Measurements from ENCODE around the gene MAN1C1. TPM values are rescaled to one million over a fixed set of nuclear protein-coding genes. Genes with fewer than 3 reads are reported as not detected.
A peak's percentile ranks its signal among the peaks of the same experiment; 100 is the strongest.

MAN1C1 gene
- total RNA-seq, 1 experiment from 2014 or later, result 1.6 TPM

- DNase-seq (ENCODE audit: low read depth), result no peak
Observed at GRCh38 chr1:25803368-25803767, 186.8 kb downstream of the MAN1C1 start.

GRCh38 chr1:25804244-25804963, 187.8 kb downstream of the MAN1C1 start:
- peak; percentile 20 for DNase-seq (ENCODE audit: low read depth)

GRCh38 chr1:25804964-25805862, 188.6 kb downstream of the MAN1C1 start:
- DNase-seq (ENCODE audit: low read depth), result no peak

GRCh38 chr1:25805863-25806225, 189.3 kb downstream of the MAN1C1 start:
- peak; percentile 66 for DNase-seq (ENCODE audit: low read depth)

DNA sequence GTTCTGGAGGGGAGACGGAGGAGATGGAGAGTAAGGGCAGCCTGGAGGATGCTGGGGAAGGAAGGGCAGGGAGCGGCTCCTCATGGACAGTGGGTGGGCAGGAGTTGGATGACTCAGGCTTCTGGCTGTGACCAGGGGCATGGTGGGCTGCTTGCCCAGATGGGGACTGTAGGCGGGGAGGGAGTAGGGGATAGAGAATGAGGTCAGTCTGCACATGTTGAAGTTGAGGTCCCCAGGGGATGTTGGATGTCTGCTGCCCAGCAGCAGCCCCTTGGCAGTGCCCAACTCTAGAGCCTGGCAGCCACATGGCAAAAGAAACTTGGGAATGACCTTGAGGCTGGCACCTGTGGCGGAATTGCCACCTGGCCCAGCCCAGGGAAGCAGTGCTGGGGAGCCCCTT, 189.8 kb downstream of the MAN1C1 start:
- peak; percentile 55 for DNase-seq (ENCODE audit: low read depth)

DNA sequence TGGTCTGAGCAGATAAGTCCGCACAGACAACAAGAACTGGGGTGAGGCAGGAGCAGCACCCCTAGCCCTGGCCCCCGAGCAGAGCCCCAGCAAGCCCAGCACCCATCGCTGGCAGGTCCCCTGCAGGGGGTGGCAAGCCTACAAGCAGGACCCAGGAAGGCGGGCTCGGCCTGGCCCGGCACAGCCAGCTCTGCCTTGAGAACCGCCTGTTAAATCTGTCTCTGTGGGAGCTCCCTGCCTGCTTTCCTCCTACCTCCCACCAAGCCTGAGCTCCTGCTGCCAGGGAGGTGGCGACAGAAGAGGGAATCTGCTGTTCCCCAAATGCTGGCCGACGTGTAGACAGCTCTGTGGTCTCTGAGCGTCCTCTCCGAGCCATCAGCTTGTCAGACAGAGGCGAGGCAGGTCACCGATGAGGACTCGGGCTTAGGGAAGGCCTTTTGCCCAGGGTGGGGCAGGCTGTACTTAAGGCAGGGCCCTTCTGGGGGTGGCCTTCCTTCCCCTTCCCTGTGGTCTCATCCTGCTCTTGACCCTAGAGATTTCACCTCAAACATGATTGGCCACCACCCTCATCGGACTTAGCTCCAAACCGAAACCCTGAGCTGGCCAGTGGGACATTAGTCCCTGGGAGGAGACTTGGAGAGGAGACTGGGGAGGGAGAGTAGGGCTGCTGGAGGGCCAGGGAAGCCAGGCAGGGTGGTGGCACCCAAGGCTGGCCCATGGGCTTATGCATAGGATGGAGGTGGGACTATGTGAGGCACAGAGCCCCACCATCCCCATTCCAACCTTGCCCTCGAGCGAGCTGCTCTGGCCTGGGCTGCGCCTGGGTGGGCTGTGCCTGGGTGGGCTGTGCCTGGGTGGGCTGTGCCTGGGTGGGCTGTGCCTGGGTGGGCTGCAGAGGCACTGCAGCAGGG, 191.1 kb downstream of the MAN1C1 start:
- no peak for DNase-seq (ENCODE audit: low read depth)

DNA sequence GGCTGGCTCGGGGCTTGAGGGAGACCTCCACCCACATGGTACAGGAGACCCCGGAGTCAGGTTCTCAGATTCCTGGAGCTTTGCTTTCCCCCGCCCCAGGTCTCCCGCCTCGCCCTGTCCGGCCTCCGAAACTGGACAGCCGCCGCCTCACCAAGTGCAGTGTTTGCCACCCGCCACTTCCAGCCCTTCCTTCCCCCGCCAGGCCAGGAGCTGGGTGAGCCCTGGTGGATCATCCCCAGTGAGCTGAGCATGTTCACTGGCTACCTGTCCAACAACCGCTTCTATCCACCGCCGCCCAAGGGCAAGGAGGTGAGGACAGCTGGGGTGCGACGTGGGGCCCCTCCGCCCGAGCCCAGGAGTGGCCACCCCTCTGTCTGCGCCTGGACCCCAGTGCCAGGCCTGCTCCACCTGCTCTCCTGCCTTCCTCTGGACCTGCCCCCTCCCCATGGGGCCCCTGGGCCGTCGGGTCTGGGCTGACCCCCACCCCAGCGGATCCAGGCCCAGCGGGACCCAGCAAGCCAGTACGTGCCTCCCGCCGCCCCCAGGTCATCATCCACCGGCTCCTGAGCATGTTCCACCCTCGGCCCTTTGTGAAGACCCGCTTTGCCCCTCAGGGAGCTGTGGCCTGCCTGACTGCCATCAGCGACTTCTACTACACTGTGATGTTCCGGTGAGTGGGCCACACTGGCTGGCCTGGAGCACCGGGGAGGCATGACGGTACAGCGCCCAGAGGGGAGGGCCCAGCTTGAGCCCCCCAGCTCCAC, 192.1 kb downstream of the MAN1C1 start:
- DNase-seq (ENCODE audit: low read depth), result no peak

GRCh38 chr1:25809283-25809926, 192.8 kb downstream of the MAN1C1 start:
- no peak for DNase-seq (ENCODE audit: low read depth)

GRCh38 chr1:25809929-25810328, 193.3 kb downstream of the MAN1C1 start:
- no peak for DNase-seq (ENCODE audit: low read depth)

DNA sequence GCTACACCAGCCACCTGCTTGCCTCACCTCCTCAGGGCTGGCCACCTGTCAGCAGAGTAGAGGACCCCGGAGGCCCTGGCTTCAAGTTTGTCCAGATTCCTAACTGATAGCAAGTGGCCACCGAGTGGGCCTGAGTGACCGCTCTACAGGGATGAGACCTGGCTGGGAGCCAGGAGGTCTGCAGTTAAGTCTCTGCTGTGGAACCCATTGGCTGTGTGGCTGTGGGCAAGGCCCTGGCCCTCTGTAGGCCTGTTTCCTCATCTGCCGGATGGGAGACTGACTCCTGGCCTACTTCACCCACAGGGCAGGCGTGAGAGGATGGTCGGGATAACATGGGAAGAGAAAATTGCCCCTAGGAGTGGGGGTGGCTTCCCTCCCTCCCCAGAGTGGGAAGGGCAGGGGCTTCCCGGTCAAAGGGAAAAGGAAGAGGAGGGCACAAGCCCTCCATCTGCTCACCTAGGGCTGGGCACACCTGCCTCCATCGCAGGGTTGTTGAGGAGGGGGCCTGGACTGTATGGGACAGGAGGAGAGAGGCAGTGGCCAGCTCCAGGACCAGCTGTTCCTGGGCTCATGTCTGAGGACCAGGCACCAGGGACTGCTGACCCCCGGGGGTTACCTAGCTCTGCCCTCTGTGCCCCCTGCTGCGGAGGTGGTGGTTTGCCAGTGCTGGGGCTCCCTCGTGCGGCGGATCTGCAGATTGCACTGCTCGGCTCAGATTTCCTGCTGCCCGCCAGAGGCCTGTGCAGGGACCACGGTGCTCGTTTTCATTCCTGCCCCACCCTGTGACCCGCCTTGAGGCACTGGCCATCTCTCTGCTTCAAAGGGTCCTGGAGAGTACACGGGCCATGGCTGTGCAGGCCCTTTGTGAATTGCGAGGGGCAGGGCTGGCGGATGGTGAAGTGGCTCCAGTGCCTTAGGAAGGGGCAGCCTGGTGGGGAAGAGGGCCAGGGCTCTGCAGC, 194.0 kb downstream of the MAN1C1 start:
- peak; percentile 49 for DNase-seq (ENCODE audit: low read depth)

DNA sequence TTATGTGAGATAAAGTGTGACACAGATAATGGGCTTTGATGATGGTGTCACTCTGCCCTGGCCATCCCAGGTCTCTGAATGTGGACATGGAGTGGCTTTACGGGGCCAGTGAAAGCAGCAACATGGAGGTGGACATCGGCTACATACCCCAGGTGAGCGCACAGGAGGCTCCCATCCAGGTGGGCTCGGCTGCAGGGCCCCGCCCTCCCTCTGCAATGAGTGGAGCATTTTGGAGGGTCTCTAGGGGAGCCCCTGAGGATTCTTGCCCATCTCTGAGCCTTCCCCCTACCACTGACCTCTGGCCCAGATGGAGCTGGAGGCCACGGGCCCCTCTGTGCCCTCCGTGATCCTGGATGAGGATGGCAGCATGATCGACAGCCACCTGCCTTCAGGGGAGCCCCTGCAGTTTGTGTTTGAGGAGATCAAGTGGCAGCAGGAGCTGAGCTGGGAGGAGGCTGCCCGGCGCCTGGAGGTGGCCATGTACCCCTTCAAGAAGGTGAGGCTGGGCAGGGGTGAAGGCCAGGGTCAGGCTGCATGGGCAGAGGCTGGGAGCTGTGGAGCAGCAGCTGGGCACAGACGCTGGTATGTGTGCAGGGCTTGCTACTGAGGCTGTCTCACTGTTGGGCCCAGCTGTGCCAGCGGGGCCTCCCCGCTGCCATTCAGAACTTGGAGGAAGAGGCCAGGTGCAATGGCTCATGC, 194.9 kb downstream of the MAN1C1 start:
- no peak for DNase-seq (ENCODE audit: low read depth)

DNA sequence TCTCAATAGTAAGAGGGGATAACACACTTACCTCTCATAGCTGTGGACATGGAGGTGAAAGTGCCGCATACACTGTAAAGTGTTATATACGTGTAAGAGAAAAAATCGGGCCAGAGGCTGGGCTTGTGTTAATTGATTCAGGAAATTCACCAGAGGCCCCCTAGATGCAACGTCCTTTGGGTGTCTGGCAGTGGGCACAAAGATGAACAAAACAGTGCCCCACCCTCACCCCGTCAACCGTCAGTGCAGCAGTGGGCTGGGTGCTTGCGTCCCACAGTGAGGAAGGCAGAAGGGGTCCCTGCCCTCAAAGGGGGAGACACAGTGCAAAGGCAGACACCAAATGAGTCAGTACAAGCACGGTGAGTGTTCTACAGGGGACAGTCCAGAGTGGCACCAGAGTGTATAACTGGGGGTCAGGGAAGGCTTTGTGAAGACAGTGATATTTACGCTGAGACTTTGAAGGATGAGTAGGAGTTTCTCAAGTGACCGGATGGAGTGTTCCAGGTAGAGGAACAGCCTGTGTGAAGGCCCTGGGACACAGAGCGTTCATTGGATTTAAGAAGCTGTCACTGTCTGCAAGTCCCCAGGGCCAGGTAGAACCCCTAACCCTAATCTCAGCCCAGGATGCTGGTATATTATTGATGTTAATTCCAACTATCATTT, 196.6 kb downstream of the MAN1C1 start:
- no peak for DNase-seq (ENCODE audit: low read depth)

GRCh38 chr1:25813734-25814471, 197.3 kb downstream of the MAN1C1 start:
- no peak for DNase-seq (ENCODE audit: low read depth)

- DNase-seq (ENCODE audit: low read depth), result no peak
Observed at GRCh38 chr1:25814549-25815087, 198.0 kb downstream of the MAN1C1 start.

- DNase-seq (ENCODE audit: low read depth), result no peak
Observed at GRCh38 chr1:25815208-25816111, 198.9 kb downstream of the MAN1C1 start.

GRCh38 chr1:25816112-25816718, 199.6 kb downstream of the MAN1C1 start:
- no peak for DNase-seq (ENCODE audit: low read depth)

All from RPMI7951 (cell line).